Measurements from ENCODE around the gene AP3M1. TPM values are rescaled to one million over a fixed set of nuclear protein-coding genes. Genes with fewer than 3 reads are reported as not detected.

Gene AP3M1
- total RNA-seq, 1 experiment from 2014 or later, result 34.4 TPM

GRCh38 chr10:74199315-74199714, 48.7 kb upstream of the AP3M1 start:
- no peaks in the 10 kb centered on the region for H3K9me3 ChIP-seq (ENCODE audit: control insufficient read depth in 1 of 2, insufficient read depth in 1 of 2, low read depth in 1 of 2, low read length in 2 of 2)
- DNase-seq (ENCODE audit: low read depth, low spot score) (no peak), ATAC-seq (no peak)
- H3K4me2 ChIP-seq (ENCODE audit: low read length), result no peak overlapping the region
- TF ChIP-seq CBX3 (IDR thresholded peaks at IDR 0.05; ENCODE audit: low read depth) (no peak), REST (IDR thresholded peaks at IDR 0.05; ENCODE audit: low read depth) (no peak), EZH2phosphoT487 (IDR thresholded peaks at IDR 0.05; ENCODE audit: borderline replicate concordance) (no peak), EGR1 (IDR thresholded peaks at IDR 0.05; ENCODE audit: low read depth) (no peak), SP1 (IDR thresholded peaks at IDR 0.05; ENCODE audit: low read depth) (no peak), ZNF274 (IDR thresholded peaks at IDR 0.05; ENCODE audit: low read depth, low read length) (no peak), SIN3A (IDR thresholded peaks at IDR 0.05; ENCODE audit: low read depth) (no peak), JUND (IDR thresholded peaks at IDR 0.05) (no peak), FOSL1 (IDR thresholded peaks at IDR 0.05; ENCODE audit: low read depth) (no peak)
- no peaks in the 10 kb centered on the region for H3K27me3 ChIP-seq (ENCODE audit: insufficient read depth, low read length)
- H3K4me3 ChIP-seq (replicated peaks in 1 of 2; ENCODE audit: low read depth in 1 of 2, low read length in 2 of 2), result no peak overlapping the region
- H3K79me2 ChIP-seq (ENCODE audit: insufficient read depth, low read length), result peaks cover 72% of the 10 kb centered on the region
- H4K20me1 ChIP-seq (ENCODE audit: insufficient read depth), result no peaks in the 10 kb centered on the region; the same call in 1 of the 2 replicates
- CTCF ChIA-PET, result no interaction called here
- no TSS peak for BruUV-seq (replicated peaks)
- RAD21 ChIA-PET (ENCODE audit: low non-redundant PET in 1 of 2, low total read pairs in 2 of 2, uncharacterized antibody in 2 of 2, unreplicated experiment in 2 of 2), result no interaction called here
- H3K4me1 ChIP-seq (ENCODE audit: control insufficient read depth in 1 of 2, insufficient read depth in 2 of 2, low read length in 2 of 2), result peaks cover 2 to 18% of the 10 kb centered on the region in 2 experiments; a peak in 3 of 4 replicates
- H3K27ac ChIP-seq (ENCODE audit: low read depth, low read length), result no peak overlapping the region
- no peaks in the 10 kb centered on the region for H3K36me3 ChIP-seq (ENCODE audit: control insufficient read depth in 1 of 2, insufficient read depth in 2 of 2, low read length in 2 of 2)
- no peak overlapping the region for H2AFZ ChIP-seq (ENCODE audit: low read depth, low read length, poor library complexity, severe bottlenecking)
- POLR2A ChIA-PET, result interaction anchor here (0.8 kb wide), 1 partner anchor 42 kb away, joined by 3 read pairs; no protein-coding TSS in a partner anchor
- no peaks in the 10 kb centered on the region for H3K9me2 ChIP-seq (ENCODE audit: insufficient read depth)
- intact Hi-C loops (cut with micrococcal nuclease), result no loop called here
- no peak overlapping the region for H3K9ac ChIP-seq (ENCODE audit: low read length)

Data from HCT116 (cell line).